HG03457 (cell line): ENCODE measurements around the gene CTSZ.
"Not testable (repeated sequence)": the region's sequence is repeated elsewhere in the genome, so short reads cannot be mapped to it uniquely, and the experiment has no call there.

Experiments
- ATAC-seq: cut with Tn5 transposase; IDR thresholded peaks from one replicate; pipeline ENCODE4 v1.9.1; 2021; ENCODE audit warnings: moderate number of reproducible peaks; ENCODE audit not compliant: unreplicated experiment

The CTSZ gene

GRCh38 chr20:59006864-59007664 lies at the start of gene CTSZ:
Gene CTSZ (minus strand): TSS chr20:59007254. CDS start chr20:59007128, 126 bp downstream.
- ATAC-seq: no peak

- ATAC-seq: no peak
Measured at GRCh38 chr20:59055302-59055701, 48.2 kb upstream of the CTSZ start.

GRCh38 chr20:59051666-59052185 lies 44.7 kb upstream of the CTSZ start:
- ATAC-seq: no peak

GRCh38 chr20:59050437-59050836 lies 43.4 kb upstream of the CTSZ start:
- no peak for ATAC-seq

GRCh38 chr20:59048681-59049030 lies 41.6 kb upstream of the CTSZ start:
- no peak for ATAC-seq

GRCh38 chr20:59047938-59048680 lies 41.1 kb upstream of the CTSZ start:
- no peak for ATAC-seq

- no peak for ATAC-seq
Measured at GRCh38 chr20:59046862-59047261, 39.8 kb upstream of the CTSZ start.

- no peak for ATAC-seq
Measured at GRCh38 chr20:59044796-59045195, 37.7 kb upstream of the CTSZ start.

GRCh38 chr20:59044295-59044694 lies 37.2 kb upstream of the CTSZ start:
- ATAC-seq: no peak

- ATAC-seq: no peak
Measured at GRCh38 chr20:59043698-59044097, 36.6 kb upstream of the CTSZ start.

GRCh38 chr20:59042796-59043631 lies 36.0 kb upstream of the CTSZ start:
- peak; percentile 82 for ATAC-seq

- ATAC-seq: peak; percentile 21
Measured at GRCh38 chr20:59042151-59042795, 35.2 kb upstream of the CTSZ start, which contains the start of gene PRELID3B. Gene PRELID3B (minus strand): TSS chr20:59042786. CDS start chr20:59042730, 56 bp downstream.

GRCh38 chr20:59041487-59041886 lies 34.4 kb upstream of the CTSZ start:
- not testable (repeated sequence) for ATAC-seq

- ATAC-seq: no peak
Measured at GRCh38 chr20:59040667-59041066, 33.6 kb upstream of the CTSZ start.

GRCh38 chr20:59039233-59039632 lies 32.2 kb upstream of the CTSZ start:
- no peak for ATAC-seq

GRCh38 chr20:59037386-59037785 lies 30.3 kb upstream of the CTSZ start:
- ATAC-seq: no peak

GRCh38 chr20:59035381-59035780 lies 28.3 kb upstream of the CTSZ start:
- ATAC-seq: no peak

GRCh38 chr20:59033616-59034165 lies 26.6 kb upstream of the CTSZ start:
- ATAC-seq: no peak

GRCh38 chr20:59033093-59033492 lies 26.0 kb upstream of the CTSZ start:
- ATAC-seq: no peak

GRCh38 chr20:59032713-59033059 lies 25.6 kb upstream of the CTSZ start:
- ATAC-seq: no peak
